ENCODE measurements around the gene FBLN5. TPM values are rescaled to one million over a fixed set of nuclear protein-coding genes. Genes with fewer than 3 reads are reported as not detected.

The FBLN5 gene
- total RNA-seq, 1 experiment from 2014 or later = 3.3 TPM

- Histone ChIP-seq H3K36me3 (ENCODE audit: control insufficient read depth in 1 of 2, insufficient read depth in 2 of 2, low read length in 2 of 2) (no peaks in the 10 kb centered on the region), H3K79me2 (ENCODE audit: insufficient read depth, low read length) (no peaks in the 10 kb centered on the region), H2AFZ (ENCODE audit: low read depth, low read length, poor library complexity, severe bottlenecking) (no peak overlapping the region), H3K4me3 (replicated peaks in 1 of 2; ENCODE audit: low read depth in 1 of 2, low read length in 2 of 2) (no peak overlapping the region), H4K20me1 (ENCODE audit: insufficient read depth) (no peaks in the 10 kb centered on the region), H3K27me3 (ENCODE audit: insufficient read depth, low read length) (no peaks in the 10 kb centered on the region), H3K27ac (ENCODE audit: low read depth, low read length) (no peak overlapping the region), H3K9ac (ENCODE audit: low read length) (no peak overlapping the region), H3K4me1 (ENCODE audit: control insufficient read depth in 1 of 2, insufficient read depth in 2 of 2, low read length in 2 of 2) (peaks cover 0 to 19% of the 10 kb centered on the region in 2 experiments; a peak in 3 of 4 replicates), H3K9me2 (ENCODE audit: insufficient read depth) (no peaks in the 10 kb centered on the region), H3K9me3 (ENCODE audit: control insufficient read depth in 1 of 2, insufficient read depth in 1 of 2, low read depth in 1 of 2, low read length in 2 of 2) (no peaks in the 10 kb centered on the region), H3K4me2 (ENCODE audit: low read length) (no peak overlapping the region)
- BruUV-seq (replicated peaks) = no TSS peak
- ChIA-PET CTCF (no interaction called here), POLR2A (no interaction called here), RAD21 (ENCODE audit: low non-redundant PET in 1 of 2, low total read pairs in 2 of 2, uncharacterized antibody in 2 of 2, unreplicated experiment in 2 of 2) (no interaction called here)
- DNase-seq (ENCODE audit: low read depth, low spot score) = no peak
- no peak for ATAC-seq
- TF ChIP-seq EZH2phosphoT487 (IDR thresholded peaks at IDR 0.05; ENCODE audit: borderline replicate concordance) (no peak), ZBTB33 (IDR thresholded peaks at IDR 0.05; ENCODE audit: extremely low read depth, insufficient replicate concordance, low read length) (no peak), SP1 (IDR thresholded peaks at IDR 0.05; ENCODE audit: low read depth) (no peak), CTCF (IDR thresholded peaks at IDR 0.05 in 2 of 3, conservative IDR thresholded peaks at IDR 0.05 in 1 of 3; ENCODE audit: borderline replicate concordance in 1 of 3, insufficient read depth in 1 of 3, low read depth in 2 of 3, low read length in 2 of 3) (no peak), ZNF274 (IDR thresholded peaks at IDR 0.05; ENCODE audit: low read depth, low read length) (no peak), ATF3 (IDR thresholded peaks at IDR 0.05) (no peak), SRF (IDR thresholded peaks at IDR 0.05; ENCODE audit: low read depth) (no peak), JUND (IDR thresholded peaks at IDR 0.05) (no peak), MAX (IDR thresholded peaks at IDR 0.05) (no peak), CEBPB (IDR thresholded peaks at IDR 0.05; ENCODE audit: low read depth) (no peak), CBX3 (IDR thresholded peaks at IDR 0.05; ENCODE audit: low read depth) (no peak), FOSL1 (IDR thresholded peaks at IDR 0.05; ENCODE audit: low read depth) (no peak), TCF7L2 (IDR thresholded peaks at IDR 0.05; ENCODE audit: borderline replicate concordance, extremely low read depth, insufficient read depth, insufficient read length) (no peak), ELF1 (IDR thresholded peaks at IDR 0.05; ENCODE audit: borderline replicate concordance, low read depth) (no peak), EGR1 (IDR thresholded peaks at IDR 0.05; ENCODE audit: low read depth) (no peak), ZFX (IDR thresholded peaks at IDR 0.05) (no peak), EZH2 (IDR thresholded peaks at IDR 0.05) (no peak), YY1 (IDR thresholded peaks at IDR 0.05; ENCODE audit: extremely low read depth, insufficient replicate concordance, low read depth, low read length) (no peak), POLR2AphosphoS5 (IDR thresholded peaks at IDR 0.05; ENCODE audit: low read depth, low read length) (no peak)
- intact Hi-C loops (cut with micrococcal nuclease) = no loop called here
These were observed 71.8 kb downstream of the FBLN5 start for GRCh38 chr14:91875525-91876286.
